ENCODE results near the gene JAZF1. TPM values are rescaled to one million over a fixed set of nuclear protein-coding genes. Genes with fewer than 3 reads are reported as not detected.

JAZF1 gene
- total RNA-seq, 1 experiment from 2014 or later = 9.1 TPM

DNA sequence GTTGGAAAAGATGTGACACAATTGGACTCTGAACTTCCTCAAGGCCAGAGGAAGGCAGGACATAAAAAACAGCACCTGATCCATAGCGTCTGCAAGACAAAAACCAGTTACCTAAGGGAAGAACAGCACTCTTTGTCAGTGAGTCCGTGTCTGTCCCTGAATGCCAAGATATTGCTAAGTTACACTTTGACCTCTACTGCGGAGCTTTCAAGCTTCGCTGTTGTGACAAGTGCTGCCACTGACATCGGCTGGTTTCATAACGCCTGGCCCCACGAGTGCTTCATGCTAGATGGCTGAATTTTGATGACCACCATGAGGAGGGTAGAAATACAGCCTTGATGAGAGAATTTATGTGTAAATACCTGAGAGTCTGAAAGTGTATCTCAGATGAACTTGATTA is 49.7 kb upstream of the JAZF1 start:
- DNase-seq = no peak
- H2BK5ac ChIP-seq (ENCODE audit: insufficient read length, low read length) = no peak overlapping the region

More for the DNA sequence above, 49.7 kb upstream of the JAZF1 start:
- H2BK120ac ChIP-seq (ENCODE audit: low read depth, low read length, poor library complexity, severe bottlenecking) = no peak overlapping the region
- H2BK20ac ChIP-seq (ENCODE audit: low read depth, low read length, poor library complexity, severe bottlenecking) = no peak overlapping the region
- no peak overlapping the region for H2BK15ac ChIP-seq (ENCODE audit: low read depth, low read length)
- no peak overlapping the region for H2AK5ac ChIP-seq (ENCODE audit: insufficient read length, low read length)
- H3K4me3 Mint-ChIP-seq = no peak overlapping the region
- no peak overlapping the region for H3T11ph ChIP-seq (ENCODE audit: low read length)
- H3K9ac ChIP-seq (ENCODE audit: extremely low read depth, insufficient read length, low read length) = no peak overlapping the region
- no peaks in the 10 kb centered on the region for H3K9me3 ChIP-seq (ENCODE audit: control insufficient read depth, low read depth, low read length)
- H3K79me2 ChIP-seq (ENCODE audit: insufficient read depth, low read length) = no peaks in the 10 kb centered on the region
- no peak overlapping the region for H2AFZ ChIP-seq (ENCODE audit: low read length)
- no peaks in the 10 kb centered on the region for H3K36me3 Mint-ChIP-seq (ENCODE audit: insufficient read depth in 1 of 3, low read depth in 3 of 3)
- no CpG with 5 or more reads among the region's 7 CpGs for WGBS (ENCODE audit: extremely low coverage, insufficient read length, low lambda C conversion rate)
- H3K18ac ChIP-seq (ENCODE audit: insufficient read length, low read depth, low read length) = no peak overlapping the region
- no peaks in the 10 kb centered on the region for H3K79me1 ChIP-seq (ENCODE audit: insufficient read depth, low read depth, low read length, poor library complexity, severe bottlenecking)
- no peak overlapping the region for H3K4me2 ChIP-seq (ENCODE audit: insufficient read depth, insufficient read length, low read length)
- no peak overlapping the region for H4K5ac ChIP-seq (ENCODE audit: insufficient read length, low read depth, low read length)
- no peak overlapping the region for H3K56ac ChIP-seq (ENCODE audit: insufficient read length, low read depth, low read length)
- H2BK12ac ChIP-seq (ENCODE audit: insufficient read length, low read depth, low read length) = peak overlapping the region; percentile 38
- peaks cover 10% of the 10 kb centered on the region; the same call in 1 of the 2 replicates for H3K4me1 ChIP-seq (ENCODE audit: insufficient read depth, low read length)
- no peak overlapping the region for H4K91ac ChIP-seq (ENCODE audit: insufficient read length, low read depth, low read length)
- no peak overlapping the region for H3K4ac ChIP-seq (ENCODE audit: low read depth, low read length)
- TF ChIP-seq, protein P1, sequence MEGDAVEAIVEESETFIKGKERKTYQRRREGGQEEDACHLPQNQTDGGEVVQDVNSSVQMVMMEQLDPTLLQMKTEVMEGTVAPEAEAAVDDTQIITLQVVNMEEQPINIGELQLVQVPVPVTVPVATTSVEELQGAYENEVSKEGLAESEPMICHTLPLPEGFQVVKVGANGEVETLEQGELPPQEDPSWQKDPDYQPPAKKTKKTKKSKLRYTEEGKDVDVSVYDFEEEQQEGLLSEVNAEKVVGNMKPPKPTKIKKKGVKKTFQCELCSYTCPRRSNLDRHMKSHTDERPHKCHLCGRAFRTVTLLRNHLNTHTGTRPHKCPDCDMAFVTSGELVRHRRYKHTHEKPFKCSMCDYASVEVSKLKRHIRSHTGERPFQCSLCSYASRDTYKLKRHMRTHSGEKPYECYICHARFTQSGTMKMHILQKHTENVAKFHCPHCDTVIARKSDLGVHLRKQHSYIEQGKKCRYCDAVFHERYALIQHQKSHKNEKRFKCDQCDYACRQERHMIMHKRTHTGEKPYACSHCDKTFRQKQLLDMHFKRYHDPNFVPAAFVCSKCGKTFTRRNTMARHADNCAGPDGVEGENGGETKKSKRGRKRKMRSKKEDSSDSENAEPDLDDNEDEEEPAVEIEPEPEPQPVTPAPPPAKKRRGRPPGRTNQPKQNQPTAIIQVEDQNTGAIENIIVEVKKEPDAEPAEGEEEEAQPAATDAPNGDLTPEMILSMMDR (conservative IDR thresholded peaks at IDR 0.05) = no peak
- no peak overlapping the region for H4K8ac ChIP-seq (replicated peaks; ENCODE audit: insufficient read length, low read depth, low read length)
- H3K23me2 ChIP-seq (ENCODE audit: insufficient read length, low read depth, low read length, poor library complexity, severe bottlenecking) = no peaks in the 10 kb centered on the region
- H3K4me1 Mint-ChIP-seq = peaks cover 25 to 36% of the 10 kb centered on the region in 2 experiments
- H3K23ac ChIP-seq (ENCODE audit: insufficient read length, low read depth, low read length) = no peak overlapping the region
- H3K27ac ChIP-seq (ENCODE audit: insufficient read length, low read depth, low read length) = no peak overlapping the region
- H3K27me3 ChIP-seq (ENCODE audit: insufficient read depth, low read length) = no peaks in the 10 kb centered on the region
- no peaks in the 10 kb centered on the region for H4K20me1 ChIP-seq (ENCODE audit: control insufficient read depth, insufficient read depth, insufficient read length)
- no peaks in the 10 kb centered on the region for H3K9me3 Mint-ChIP-seq
- no peak overlapping the region for H3K27ac Mint-ChIP-seq
- no peak overlapping the region for H3K14ac ChIP-seq (ENCODE audit: insufficient read depth, low read length)
- H3K27me3 Mint-ChIP-seq (ENCODE audit: low read depth) = no peaks in the 10 kb centered on the region
